ENCODE measurements around the gene LRRN2.
"Not testable (repeated sequence)": the region's sequence is repeated elsewhere in the genome, so short reads cannot be mapped to it uniquely, and the experiment has no call there.

Gene LRRN2

GRCh38 chr1:204633665-204634064 lies 51.9 kb downstream of the LRRN2 start:
- no peak for TF ChIP-seq POLR2A (IDR thresholded peaks at IDR 0.05; ENCODE audit: low read length)
- TF ChIP-seq GATA1 (IDR thresholded peaks at IDR 0.05; ENCODE audit: low read depth, low read length), result no peak
- no peak for DNase-seq

- TF ChIP-seq POLR2A (IDR thresholded peaks at IDR 0.05; ENCODE audit: low read length), result no peak
- TF ChIP-seq GATA1 (IDR thresholded peaks at IDR 0.05; ENCODE audit: low read depth, low read length), result no peak
- peak in 1 of 2 experiments; percentile 14 for DNase-seq
Measured at GRCh38 chr1:204630132-204630905, 55.2 kb downstream of the LRRN2 start.

DNA sequence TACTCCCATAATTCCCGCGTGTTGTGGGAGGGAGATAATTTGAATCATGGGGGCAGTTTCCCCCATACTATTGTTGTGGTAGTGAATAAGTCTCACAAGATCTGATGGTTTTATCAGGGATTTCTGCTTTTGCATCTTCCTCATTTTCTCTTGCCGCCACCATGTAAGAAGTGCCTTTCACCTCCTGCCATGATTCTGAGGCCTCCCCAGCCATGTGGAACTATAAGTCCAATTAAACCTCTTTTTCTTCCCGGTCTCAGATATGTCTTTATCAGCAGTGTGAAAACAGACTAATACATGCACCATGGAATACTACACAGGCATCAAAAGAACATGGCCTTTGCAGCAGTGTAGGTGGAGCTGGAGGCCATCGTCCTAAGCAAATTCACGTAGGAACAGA lies 56.1 kb downstream of the LRRN2 start:
- not testable (repeated sequence) for DNase-seq

- TF ChIP-seq GATA1 (IDR thresholded peaks at IDR 0.05; ENCODE audit: low read depth, low read length) (no peak), POLR2A (IDR thresholded peaks at IDR 0.05; ENCODE audit: low read length) (no peak)
- no peak for DNase-seq
Measured at GRCh38 chr1:204628868-204629267, 56.7 kb downstream of the LRRN2 start.

GRCh38 chr1:204627436-204627835 lies 58.1 kb downstream of the LRRN2 start:
- no peak for DNase-seq
- TF ChIP-seq GATA1 (IDR thresholded peaks at IDR 0.05; ENCODE audit: low read depth, low read length), result no peak
- no peak for TF ChIP-seq POLR2A (IDR thresholded peaks at IDR 0.05; ENCODE audit: low read length)

DNA sequence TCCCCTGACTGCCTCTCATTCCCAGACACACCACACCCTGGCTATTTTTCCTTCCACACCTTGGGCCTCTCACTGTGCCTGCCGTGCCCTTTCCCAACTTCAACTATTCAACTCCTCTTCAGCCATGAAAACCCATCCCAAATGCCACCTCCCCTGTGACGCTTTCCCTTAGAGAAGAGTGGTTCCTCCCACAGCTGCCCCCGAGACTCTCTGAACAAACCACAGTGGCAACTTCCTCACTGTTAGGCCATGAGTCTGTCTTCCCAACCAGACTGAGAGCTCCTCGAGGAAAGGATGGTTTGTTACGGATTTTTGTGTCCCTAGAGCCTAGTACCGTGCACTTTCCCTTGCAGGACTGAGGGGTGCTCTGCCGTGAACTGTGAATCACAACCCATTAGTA lies 59.2 kb downstream of the LRRN2 start:
- no peak for DNase-seq
- TF ChIP-seq GATA1 (IDR thresholded peaks at IDR 0.05; ENCODE audit: low read depth, low read length) (no peak), POLR2A (IDR thresholded peaks at IDR 0.05; ENCODE audit: low read length) (no peak)

- TF ChIP-seq GATA1 (IDR thresholded peaks at IDR 0.05; ENCODE audit: low read depth, low read length), result no peak
- TF ChIP-seq POLR2A (IDR thresholded peaks at IDR 0.05; ENCODE audit: low read length), result no peak
- DNase-seq, result peak in 1 of 2 experiments; percentile 13
Measured at GRCh38 chr1:204624631-204625216, 60.8 kb downstream of the LRRN2 start.

DNA sequence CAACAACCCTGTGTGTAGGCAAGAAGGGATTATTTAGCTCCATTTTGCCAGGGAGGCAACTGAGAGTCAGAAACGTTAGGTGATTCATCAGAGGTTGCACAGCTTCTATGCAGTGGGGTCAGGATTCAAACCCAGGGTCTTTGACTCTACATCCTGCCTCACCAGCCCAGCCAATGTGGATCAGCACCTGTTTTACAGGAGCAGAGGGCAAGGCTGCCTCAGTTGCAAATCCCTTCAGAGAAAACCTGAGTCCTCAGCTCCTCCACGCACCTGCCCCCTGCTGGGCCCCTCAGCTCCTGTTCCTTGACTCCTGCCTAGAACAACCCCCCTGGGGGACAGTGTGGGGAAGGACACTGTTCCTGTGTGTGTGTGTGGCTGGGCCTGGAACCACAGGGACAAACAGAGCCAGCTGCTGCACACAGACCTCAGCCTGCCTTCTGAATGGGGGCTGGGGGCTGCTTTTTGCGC lies 61.6 kb downstream of the LRRN2 start:
- DNase-seq, result peak; percentile 49 to 59
- TF ChIP-seq GATA1 (IDR thresholded peaks at IDR 0.05; ENCODE audit: low read depth, low read length), result no peak
- no peak for TF ChIP-seq POLR2A (IDR thresholded peaks at IDR 0.05; ENCODE audit: low read length)

DNA sequence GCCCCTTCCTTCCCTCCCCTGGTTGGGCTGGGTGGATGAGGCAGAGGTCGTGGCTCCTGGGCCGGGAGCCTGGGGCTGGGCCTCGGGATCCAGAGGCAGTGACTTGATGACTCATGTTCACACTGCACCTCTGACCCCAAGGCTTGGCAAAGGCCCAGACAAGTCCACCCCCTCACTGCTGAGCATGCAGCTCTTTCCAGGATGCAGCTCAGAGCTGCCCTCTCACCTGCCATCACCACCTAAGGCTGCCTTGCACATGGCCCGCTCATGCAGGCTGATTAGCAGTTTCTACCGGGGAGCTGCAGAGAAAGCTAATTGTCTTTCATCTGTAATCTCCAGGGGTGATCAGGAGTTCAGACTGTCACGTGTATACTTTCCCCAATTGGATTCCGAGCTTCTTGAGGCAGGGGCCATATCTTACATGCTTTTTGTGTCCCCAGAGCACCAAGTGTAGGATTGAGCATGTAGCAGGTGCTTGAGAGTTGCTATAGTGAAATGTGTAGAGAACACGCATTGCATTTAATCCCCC lies 62.1 kb downstream of the LRRN2 start:
- peak; percentile 45 to 64 for DNase-seq

GRCh38 chr1:204621996-204622395 lies 63.5 kb downstream of the LRRN2 start:
- TF ChIP-seq POLR2A (IDR thresholded peaks at IDR 0.05; ENCODE audit: low read length) (no peak), GATA1 (IDR thresholded peaks at IDR 0.05; ENCODE audit: low read depth, low read length) (no peak)
- no peak for DNase-seq

More for the DNA sequence above, 62.1 kb downstream of the LRRN2 start:
- TF ChIP-seq GATA1 (IDR thresholded peaks at IDR 0.05; ENCODE audit: low read depth, low read length), result no peak
- TF ChIP-seq POLR2A (IDR thresholded peaks at IDR 0.05; ENCODE audit: low read length), result no peak

- no peak for TF ChIP-seq POLR2A (IDR thresholded peaks at IDR 0.05; ENCODE audit: low read length)
- no peak for TF ChIP-seq GATA1 (IDR thresholded peaks at IDR 0.05; ENCODE audit: low read depth, low read length)
- no peak for DNase-seq
Measured at GRCh38 chr1:204621396-204621795, 64.1 kb downstream of the LRRN2 start.

- no peak for TF ChIP-seq GATA1 (IDR thresholded peaks at IDR 0.05; ENCODE audit: low read depth, low read length)
- peak; percentile 8 to 32 for DNase-seq
Measured at GRCh38 chr1:204619721-204620120, 65.8 kb downstream of the LRRN2 start.

DNA sequence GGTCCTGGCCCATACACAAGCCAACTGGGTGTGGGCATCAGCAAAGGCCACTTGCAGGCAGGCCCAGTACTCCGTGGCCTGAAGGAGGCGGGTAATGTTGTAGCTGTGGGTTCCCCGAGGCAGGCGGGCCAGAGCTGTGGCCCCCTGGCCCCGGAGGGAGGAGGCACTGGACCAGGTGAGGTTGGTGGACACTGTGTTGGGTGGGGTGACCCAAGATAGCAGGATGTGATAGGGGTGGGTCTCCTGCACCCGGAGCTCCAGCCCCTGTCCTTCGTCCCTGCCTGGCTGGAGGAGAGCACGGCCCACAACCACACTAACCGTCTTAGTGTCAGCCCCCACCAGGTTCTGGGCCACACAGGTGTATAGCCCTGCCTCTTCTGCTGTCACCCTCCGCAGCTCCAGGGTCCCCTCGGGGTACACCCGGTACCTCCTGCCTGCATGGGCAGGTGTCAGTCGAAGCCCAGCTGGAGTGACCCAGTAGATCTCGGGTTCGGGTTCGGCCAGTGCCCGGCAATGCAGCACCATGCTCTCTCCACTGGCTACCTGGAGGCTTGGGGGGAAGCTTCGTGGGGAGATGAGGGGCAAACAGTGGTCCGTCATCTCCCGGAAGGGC lies 67.3 kb downstream of the LRRN2 start:
- DNase-seq, result no peak
- TF ChIP-seq GATA1 (IDR thresholded peaks at IDR 0.05; ENCODE audit: low read depth, low read length) (no peak), POLR2A (IDR thresholded peaks at IDR 0.05; ENCODE audit: low read length) (no peak)
